ENCODE data around the gene TGFBR2.

- TF ChIP-seq CTCF (IDR thresholded peaks at IDR 0.05; ENCODE audit: insufficient read depth, low read length) (no peak), POLR2AphosphoS5 (IDR thresholded peaks at IDR 0.05; ENCODE audit: low read depth) (no peak), REST (IDR thresholded peaks at IDR 0.05; ENCODE audit: insufficient replicate concordance, low read depth) (no peak), SPI1 (IDR thresholded peaks at IDR 0.05; ENCODE audit: borderline replicate concordance, low read depth) (no peak)
Observed at GRCh38 chr3:30712991-30713390, 106.6 kb downstream of the TGFBR2 start.

All from HL-60 (cell line).